ENCODE results near the gene KIF9.
A peak's percentile ranks its signal among the peaks of the same experiment; 100 is the strongest.
"Not testable (repeated sequence)": the region's sequence is repeated elsewhere in the genome, so short reads cannot be mapped to it uniquely, and the experiment has no call there.

KIF9 gene

DNA sequence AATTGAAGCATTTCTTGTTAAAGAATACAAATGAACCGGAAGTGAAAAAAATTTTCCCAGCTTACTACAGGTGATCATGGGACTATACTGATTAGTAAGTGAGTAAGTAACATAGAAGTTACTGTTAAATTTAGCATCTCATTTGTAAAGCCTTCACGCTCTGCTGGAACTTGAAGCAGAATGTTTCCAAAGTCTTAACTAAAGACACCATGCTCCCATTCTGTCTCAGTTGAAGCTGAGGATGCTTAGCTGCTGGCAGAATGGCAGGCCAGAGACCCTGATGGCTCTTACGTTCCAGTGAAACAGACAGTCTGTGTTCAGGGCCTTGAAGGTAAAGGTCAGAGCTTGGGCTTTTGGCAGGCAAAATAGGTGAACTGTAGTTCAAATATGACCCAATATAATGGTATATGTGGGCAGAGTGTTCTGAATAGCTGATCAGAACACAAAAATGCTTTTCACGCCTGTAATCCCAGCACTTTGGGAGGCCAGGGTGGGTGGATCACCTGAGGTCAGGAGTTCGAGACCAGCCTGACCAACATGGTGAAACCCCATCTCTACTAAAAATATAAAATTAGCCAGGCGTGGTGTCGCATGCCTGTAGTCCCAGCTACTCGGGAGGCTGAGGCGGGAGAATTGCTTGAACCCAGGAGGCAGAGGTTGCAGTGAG, 9.3 kb upstream of the KIF9 start:
- not testable (repeated sequence) for DNase-seq

DNA sequence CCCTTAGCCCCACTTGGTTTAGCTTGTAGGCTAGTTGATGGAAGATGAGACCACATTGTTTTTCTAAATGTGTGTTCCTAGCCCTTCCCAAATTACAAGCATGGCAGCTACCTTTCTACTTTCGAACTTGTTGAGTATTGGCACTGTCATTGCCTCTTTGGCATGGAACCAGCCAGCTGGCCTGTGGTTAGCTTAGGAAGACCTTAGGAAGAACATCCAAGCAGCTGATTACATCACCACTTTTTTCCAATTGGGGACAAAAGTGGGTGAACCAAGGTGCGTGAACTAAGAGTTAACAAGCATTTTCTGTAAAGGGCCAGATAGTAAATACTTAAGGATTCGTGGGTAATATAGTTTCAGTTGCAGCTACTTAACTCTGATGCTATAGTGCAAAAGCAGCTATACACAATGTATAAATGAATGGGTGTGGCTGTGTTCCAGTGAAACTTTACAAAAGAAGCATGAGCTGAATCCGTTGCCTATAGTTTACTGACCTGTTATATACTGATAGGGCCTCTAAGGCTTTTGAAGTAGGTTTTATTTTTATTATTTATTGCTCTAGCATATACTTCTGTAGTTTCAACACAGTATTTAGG, 8.7 kb upstream of the KIF9 start:
- DNase-seq = no peak

DNA sequence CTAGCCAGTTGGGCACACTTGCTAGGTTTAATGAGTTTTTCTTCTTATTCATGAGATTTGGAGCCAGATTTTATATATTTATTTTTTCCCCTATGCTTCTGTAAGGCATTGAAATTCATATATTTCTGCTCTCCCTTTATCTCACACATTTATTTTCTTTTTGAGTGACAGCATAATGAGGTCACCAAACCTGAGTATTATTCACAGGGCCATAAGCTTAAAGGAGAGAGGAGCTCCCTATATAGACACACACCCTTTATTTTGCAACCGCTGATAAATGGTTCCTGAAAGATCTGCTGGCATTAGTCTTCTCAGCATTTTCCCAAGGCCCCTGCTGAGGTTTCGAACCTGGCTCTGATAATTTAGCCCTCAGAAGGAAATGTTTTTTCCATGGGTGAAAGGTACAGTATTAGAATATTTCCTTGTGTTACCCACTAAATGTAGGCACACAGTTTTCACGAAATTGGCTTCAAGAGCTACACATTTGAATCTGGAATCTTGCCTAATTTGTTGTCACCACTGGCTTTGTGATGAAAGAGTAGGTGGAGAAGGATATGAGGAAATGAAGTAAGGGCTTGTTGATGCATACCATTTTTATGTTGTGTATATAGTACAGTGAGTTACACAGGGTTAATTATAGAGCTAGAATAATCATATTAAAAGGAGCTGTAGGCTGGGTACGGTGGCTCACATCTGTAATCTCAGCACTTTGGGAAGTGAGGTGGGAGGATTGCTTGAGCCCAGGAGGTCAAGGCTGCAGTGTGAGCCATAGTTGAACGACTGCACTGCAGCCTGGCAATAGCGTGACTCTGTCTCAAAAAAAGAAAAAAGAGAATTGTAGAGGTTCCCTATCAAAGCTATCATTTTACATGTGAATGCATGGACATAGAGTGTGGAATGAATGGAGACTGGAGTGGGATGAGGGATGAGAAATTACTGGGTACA, 6.6 kb upstream of the KIF9 start:
- no peak for DNase-seq

DNA sequence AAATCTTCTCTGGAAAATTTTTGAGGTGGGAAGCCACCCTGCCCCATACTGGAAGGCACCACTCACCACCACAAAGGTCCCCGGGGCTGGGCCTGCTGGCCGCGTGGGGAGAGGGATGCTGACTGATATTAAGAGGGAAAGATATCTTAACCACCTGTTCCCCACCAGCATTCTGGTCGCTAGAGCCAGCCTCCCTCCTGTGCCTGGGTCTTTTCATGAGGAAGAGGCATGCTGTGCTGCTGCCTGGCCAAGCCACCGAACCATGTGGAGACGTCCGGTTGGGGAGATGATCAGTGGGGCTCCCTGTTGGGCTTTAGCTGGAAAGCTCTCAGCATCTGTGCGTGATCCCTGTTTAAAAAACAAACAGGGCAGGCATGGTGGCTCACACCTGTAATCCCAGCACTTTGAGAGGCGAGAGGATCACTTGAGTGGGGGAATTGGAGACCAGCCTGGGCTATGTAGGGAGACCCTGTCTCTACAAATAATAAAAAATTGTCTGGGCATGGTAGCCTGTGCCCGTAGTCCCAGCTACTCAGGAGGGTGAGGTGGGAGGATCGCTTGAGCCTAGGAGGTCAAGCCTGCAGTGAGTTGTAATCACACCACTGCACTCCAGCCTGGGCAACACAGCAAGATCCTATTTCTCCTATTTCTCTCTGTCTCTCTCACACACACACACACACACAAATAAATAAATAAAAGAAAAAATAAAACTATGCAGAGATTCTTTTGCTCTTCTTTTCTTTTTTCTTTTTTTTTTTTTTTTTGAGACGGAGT, 1.2 kb upstream of the KIF9 start:
- peak; percentile 53 for DNase-seq

DNA sequence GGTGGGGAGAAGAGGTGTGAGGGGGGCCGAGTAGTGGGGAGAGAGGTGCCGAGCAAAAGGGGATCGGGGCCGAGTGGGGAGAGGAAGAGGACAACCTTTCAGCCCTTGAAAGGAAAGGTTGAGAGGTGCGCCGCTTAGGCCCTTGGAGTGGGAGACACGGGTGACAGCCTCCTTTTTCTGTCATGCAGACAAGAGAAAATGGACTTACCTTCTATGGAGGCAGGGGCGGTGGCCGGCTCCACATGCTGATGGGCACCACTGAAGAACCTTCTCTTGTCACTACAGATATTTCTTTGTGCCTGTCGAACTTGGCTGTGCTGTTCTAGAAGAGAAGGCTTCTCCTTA, 566 bp upstream of the KIF9 start:
- peak; percentile 17 for DNase-seq

DNA sequence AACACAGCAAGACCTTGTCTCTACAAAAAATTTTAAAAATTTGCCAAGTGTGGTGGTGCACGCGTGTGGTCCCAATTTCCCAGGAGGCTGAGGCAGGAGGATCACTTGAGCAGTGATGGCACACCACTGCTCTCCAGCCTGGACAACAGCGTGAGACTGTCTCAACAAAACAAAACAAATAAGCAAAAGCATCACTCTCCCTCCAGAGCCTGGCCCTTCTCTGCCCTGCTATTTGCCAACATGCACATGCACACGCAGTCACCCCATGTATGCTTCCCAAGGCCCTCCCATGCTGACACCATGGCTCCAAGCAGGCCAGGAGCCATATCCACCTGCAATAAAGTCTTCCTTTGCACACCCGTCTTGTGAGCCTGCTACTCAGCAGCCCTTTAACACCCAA, 2.1 kb downstream of the KIF9 start:
- DNase-seq = no peak

DNA sequence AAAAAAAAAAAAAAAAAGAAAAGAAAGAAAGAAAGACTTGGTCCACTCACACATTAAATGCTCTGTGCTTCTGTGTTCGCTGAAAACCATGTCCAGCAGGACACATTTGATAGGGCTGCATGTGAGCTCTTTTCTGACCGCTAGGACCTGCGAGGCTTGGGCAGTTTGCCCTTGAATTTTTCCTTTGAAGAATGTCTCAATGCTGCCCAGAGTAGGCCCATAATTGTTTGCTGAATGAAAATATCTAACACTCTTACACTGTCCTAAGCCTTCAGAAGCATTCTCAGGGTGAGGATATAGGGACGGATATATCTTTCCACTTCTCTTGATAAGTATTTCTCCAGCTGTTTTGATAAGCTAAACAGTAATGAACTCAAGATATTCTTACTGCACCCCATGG, 6.0 kb downstream of the KIF9 start:
- DNase-seq = no peak

DNA sequence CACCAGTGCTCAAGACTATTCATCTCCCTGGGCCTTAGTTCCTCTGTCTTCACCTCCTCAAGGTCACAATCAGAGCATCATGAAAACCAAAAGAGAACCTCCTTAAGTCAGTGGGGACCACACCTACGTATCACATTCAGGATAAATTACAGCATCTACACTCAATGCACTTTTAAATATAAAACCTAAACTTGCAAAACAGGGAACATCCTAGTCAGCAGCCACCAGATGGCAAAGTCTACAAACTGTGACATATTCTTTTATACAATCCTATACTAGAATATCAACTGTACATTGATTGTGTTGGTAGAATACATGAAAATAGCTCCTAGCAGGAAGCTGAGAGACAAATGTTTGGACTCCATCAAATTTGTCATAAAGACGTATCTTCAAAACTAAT, 7.9 kb downstream of the KIF9 start:
- DNase-seq = no peak

DNA sequence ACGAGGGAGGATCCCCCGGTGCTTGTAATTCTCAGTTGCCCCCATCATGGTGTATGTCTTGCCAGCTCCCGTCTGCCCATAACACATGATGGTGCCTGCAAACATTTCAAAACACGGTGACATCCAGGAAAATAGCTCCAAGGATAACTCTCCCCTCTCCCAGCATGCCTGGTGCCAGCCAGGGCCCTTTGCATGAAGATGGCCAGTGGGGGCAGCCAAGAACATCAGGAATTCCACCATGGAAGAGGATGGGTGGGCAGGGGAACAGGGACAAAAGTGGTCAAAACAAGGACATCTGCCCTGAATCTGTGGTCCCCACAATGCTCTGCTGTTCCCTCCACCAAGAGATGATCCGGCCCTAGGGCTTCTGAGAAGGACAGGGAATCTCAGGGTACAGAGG, 9.0 kb downstream of the KIF9 start:
- DNase-seq = no peak

DNA sequence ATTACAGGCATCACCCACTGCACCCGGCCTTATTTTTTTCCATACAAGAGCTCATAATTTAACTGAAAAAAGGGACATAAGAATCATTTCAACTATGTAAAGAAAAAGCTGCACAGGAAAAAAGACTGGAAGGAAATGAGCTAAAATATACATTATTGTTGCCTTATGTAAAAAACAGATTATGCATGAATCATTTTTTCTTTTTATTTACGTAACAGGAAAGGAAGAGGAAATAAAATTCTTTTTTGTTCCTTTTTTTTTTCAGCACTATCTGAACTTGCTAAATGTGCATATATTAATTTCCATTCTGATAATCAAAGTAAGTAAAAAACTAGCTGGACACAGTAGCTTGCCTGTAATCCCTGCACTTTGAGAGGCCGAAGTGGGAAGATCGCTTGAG, 12.1 kb downstream of the KIF9 start:
- no peak for DNase-seq

DNA sequence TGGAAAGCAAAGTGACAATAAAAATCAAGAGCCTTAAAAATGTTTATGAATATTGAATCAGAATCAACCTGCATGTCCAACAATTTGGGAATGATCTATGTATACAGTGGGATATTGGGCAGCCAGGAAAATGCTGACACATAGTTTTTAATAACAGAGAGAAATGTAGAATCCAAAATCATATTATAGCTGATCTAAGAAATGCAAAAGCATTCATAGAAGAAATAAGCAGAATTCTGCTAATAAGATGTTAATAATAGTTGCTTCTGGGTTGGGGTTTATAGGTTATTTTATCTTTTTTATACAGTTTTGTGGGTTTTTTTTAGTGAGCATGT, 15.1 kb downstream of the KIF9 start:
- DNase-seq = no peak

DNA sequence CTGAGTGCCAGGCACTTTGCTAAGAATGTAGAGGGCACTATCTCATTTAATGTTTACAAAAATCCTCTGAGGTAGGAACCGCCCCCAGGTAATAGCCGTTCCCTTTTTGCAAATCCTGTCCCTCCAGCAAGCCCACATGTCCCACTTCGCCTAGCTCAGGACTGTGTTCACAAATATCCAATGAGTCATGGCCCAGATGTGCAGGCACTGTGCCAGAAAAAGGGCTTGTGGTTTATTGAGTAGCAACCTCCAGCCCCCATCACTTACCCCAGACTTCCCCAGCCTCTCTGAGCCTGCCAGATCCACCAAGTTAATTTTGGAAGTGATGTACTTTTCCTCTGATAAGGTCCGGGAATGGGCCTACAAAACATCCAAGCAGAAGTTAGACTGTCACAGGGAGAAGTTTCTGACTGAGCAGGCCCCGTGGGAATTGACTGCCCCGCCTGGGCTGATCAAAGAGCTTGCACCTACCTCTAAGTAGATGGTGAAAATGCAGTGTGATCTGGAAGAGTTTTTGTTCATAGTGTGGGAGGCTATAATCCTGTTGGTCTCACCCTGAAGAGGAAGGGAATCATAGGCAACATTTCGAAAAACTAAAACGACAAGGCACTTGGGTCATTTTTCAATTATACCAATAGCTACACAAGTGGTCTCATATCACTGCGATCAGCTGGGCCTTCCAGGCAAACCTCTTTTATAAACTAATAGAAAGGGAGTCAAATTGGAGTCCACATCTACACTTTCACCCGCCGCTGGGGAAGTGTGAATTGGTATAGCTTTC, 15.7 kb downstream of the KIF9 start:
- DNase-seq = peak; percentile 22

DNA sequence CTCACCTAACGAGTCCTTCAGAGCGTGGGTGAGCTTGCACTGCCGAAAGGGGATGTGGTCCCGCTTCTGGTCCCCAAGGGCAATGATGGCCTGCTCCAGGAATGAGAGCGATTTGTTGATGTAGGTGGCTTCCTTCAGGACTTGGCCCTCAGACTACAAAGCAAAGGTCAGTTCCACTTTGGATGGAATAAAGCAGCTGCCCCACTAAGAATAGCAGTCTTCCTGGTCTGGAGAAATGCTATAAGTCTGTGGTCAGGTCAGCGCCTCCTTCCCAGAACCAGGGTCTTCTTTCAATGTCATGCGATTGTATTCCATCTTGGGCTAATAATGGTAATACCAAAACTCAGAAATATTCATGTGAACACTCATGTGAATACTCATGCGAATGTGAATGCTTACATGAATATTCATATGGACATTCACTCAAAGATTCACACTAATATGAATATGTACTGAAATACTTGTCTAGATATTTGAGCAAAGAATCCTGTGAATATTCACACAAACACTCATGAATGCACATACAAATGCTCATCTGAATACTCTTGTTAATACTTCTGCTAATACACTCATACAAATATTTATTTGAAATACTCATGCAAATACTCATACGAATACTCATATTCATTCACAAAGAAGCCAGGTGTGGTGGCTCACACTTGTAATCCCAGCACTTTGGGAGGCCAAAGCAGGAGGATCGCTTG, 16.7 kb downstream of the KIF9 start:
- DNase-seq = no peak

DNA sequence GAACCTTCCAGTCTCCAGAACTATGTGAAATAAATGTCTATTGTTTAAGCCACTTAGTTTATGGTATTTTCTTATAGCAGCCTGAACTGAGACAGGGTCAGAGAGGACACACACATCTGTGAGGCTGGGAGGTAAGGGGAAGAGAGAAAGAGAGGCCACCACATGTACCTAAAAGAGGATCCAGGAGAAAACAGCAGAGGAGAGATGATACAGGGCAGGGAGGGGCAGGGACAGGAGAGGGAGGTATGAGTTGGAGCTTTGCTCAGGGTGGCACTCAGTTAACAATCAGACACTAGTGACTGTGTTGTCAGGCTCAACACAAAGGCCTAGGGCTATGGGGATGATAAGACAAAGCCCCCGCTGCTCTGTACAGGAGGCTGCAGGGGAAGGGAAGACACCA, 17.6 kb downstream of the KIF9 start:
- no peak for DNase-seq

DNA sequence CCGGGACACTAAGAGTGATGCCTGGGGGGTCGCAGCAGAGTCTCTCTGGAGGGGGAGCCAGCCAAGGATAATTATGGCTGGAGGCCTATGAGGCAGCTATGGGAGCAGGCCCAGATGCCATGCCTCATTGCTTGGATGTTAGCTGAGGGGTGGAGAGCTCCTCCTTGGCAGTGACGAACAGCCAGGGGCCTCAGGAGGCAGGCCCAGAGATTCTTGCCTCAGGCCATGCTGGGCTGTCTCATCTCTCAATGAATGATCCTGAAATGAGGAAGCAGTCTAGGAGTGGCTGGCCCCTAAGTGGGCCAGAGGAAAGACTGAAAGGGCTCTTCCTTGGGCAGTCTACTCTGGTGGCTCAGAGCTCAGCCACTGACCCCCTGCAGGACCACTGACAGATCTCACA, 21.3 kb downstream of the KIF9 start:
- no peak for DNase-seq

DNA sequence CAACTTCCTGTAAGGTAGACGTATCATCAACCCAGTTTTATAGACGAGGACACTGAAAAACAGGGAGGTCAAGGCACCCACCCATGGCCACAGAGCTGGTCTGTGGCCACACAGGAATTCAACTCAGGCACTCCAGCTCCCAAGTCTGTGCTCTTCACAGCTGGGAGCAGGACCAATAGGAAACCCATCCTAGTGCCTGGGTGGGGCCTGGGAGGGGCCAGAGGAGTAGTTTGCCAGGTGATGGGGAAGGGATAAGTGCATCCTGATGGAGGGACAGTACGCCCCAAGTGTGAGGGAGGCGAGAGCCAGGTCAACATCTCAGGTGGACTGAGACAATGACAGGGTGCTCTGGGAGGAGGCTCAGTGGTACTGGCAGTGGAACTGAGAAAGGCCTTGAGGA, 22.0 kb downstream of the KIF9 start:
- no peak for DNase-seq

DNA sequence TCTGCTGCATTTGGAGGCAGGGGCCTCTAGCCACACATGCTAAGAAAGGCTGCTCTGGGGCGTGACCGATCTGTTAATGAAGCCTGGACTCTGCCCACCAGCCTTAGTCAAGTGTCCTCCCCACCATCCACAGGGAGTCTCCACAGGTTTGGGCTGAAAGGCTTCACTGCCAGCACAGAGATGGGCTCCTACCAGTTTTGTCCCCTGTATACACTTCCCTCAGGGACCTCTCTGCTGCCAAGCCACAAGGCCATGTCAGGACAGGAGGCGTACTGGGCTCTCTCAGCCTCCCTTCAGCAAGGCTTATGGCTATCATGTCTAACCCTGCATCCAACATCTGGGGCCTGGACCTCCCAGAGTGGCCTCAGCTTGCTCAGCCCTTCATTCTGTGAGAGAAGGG, 23.5 kb downstream of the KIF9 start:
- no peak for DNase-seq

DNA sequence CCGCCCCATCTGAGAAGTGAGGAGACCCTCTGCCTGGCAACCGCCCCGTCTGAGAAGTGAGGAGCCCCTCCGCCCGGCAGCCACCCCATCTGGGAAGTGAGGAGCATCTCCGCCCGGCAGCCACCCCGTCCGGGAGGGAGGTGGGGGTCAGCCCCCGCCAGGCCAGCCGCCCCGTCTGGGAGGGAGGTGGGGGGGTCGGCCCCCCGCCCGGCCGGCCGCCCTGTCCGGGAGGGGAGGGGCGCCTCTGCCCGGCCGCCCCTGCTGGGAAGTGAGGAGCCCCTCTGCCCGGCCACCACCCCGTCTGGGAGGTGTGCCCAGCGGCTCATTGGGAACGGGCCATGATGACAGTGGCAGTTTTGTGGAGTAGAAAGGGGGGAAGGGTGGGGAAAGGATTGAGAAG, 26.3 kb downstream of the KIF9 start:
- not testable (repeated sequence) for DNase-seq

DNA sequence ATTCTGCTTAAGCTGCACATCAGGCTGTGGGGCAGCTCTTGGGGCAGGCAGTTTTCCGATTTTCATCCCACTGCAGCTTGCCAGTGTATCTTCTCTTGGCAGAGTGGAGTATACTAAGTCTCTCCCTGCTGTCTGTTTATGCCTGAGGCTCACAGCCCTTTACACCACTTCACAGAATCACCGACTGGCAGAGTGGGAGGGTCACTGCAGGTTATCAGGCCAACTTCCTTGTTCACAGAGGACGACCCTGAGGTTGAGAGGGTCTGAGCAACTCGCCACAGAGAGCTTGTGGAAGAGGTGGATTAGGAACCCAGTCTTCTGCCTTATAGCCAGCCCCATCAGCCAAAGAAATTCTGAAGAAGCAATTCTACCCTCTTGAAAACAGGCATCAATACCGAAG, 30.9 kb downstream of the KIF9 start:
- no peak for DNase-seq

DNA sequence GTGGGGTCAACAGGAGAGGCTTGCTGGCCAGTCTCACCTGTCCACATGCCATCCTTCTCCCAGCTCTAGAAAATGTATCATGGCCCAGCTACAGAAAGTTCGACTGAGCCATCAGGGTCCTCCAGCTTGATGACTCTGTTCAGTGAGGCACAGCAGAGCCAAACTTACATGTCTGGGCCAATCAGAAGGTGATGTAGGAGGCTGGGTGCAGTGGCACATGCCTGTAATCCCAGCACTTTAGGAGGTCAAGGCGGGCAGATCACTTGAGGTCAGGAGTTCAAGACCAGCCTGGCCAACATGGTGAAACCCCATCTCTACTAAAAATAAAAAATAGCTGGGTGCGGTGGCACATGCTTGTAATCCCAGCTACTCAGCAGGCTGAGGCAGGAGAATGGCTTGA, 31.5 kb downstream of the KIF9 start:
- not testable (repeated sequence) for DNase-seq

DNA sequence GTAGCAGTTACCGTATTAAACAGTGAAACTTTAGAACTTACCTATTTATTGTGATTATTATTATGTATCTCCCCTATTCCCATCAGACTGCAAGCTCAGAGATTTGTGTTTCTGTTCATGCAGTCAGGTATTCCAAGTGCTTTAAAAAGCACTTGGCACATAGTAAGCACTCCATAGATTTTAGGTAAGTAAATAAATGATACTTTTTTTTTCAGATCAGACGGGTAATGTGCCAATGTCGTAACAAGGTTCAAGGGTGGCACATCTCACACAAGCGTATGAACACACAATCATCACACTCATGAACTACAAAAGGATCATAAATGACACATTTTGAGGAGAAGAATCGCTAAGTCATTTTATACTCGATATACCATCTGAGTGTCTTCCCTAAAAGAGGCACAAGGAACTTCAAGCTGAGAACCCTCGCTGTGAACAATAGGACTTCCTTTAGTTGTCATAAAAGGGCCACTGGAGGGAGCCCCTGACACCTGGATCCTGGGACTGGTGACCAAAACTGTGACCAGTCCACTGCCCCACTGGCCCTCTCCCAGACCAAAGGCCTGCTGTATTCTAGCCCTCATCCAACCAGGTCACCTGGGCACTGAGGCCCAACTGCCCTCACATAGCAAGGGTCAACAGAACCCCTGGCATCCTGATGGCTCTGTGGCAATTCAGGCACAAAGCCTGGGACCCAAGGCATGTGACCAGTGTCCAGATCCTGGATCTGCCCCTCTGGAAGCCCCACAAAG, 32.1 kb downstream of the KIF9 start:
- peak; percentile 7 for DNase-seq

Data from activated CD4-positive, alpha-beta T cell treated with anti-CD3 and anti-CD28 coated beads, Interleukin-10, Interleukin-2, amounts not matched to agents 100 ng/mL and 50 ng/mL, durations not matched to agents 16 hours and 8 hours (primary cell).